GM21737 (cell line): ENCODE measurements around the gene MTNR1A.

Source experiments
- ATAC-seq: cut with Tn5 transposase; IDR thresholded peaks from one replicate; pipeline ENCODE4 v1.9.1; 2021; ENCODE audit warnings: mild to moderate bottlenecking, moderate library complexity; ENCODE audit not compliant: unreplicated experiment

Gene MTNR1A

DNA sequence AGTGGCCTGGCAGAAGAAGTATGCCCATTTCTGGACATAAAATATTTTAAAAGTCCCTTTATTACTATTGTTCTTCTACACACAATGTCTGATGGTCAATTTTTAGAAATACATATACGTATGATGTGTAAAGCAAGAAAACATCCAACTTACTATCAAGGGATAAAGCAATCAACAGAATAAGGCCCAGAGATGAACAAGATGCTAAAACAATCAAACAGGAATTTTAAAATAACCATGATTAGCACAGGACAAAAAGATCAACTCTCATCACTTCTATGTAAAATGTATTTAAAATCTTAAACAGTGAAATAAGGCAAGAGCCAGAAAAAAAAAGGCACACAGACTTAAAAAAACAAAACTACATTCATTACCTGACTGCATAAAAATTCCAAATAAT lies 60.9 kb downstream of the MTNR1A start:
- ATAC-seq, result no peak

DNA sequence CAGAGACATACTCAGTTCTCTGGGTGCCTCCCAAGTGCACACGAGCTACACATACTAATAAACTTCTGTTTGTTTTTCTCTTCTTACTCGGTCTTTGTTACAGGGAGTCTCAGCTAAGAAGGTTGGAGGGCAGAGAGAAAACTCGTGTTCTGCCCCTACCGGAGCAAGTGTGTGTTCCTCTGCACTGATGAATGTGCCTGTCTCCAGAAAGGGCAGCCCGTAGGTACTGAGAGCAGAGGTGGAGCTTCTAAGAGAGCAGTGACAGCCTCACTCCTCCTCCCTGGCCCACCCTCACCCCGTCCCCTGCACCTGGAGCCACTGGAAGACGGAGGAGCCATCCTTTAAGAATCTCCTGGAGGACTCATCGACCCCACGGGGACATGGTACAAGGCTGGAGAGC lies 67.6 kb downstream of the MTNR1A start:
- ATAC-seq, result no peak

DNA sequence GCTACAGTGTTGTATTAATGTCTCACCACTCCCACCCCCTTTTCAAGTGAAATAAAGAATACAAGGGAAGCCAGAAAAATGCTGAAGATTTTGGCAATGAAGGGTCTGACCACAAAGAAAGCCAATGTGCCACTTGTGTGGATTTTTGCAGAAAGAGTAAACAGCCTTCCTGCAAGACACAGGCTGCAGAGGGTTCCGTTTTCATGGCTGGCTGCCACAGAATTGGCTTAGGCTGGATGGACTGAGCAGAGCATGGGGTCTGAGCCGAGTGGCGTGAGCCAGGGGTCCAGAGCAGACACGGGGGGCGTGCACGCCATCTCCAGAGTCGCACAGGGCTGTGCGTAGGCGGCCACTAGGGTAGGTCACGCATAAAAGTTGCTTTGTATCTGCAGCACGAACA lies 69.2 kb downstream of the MTNR1A start:
- ATAC-seq, result no peak

- ATAC-seq, result no peak
These were observed 69.8 kb downstream of the MTNR1A start for GRCh38 chr4:186485561-186486062.

GRCh38 chr4:186485150-186485549 lies 70.2 kb downstream of the MTNR1A start:
- ATAC-seq, result no peak

- ATAC-seq, result no peak
These were observed 71.7 kb downstream of the MTNR1A start for GRCh38 chr4:186483656-186484055.
